Kidney epithelial cell (primary cell): Measurements from ENCODE around the gene CEBPE. TPM values are rescaled to one million over a fixed set of nuclear protein-coding genes. Genes with fewer than 3 reads are reported as not detected.
A peak's percentile ranks its signal among the peaks of the same experiment; 100 is the strongest.

Experiments used
- DNase-seq: peaks from one replicate; pipeline ENCODE4 v3.0.0-alpha.2; 2010; ENCODE audit warnings: low read depth
- H3K27me3 ChIP-seq: 2 replicates; pipeline ENCODE4 v1.6.0; 2011; ENCODE audit warnings: low read length; ENCODE audit not compliant: control insufficient read depth, insufficient read depth
- H3K36me3 ChIP-seq: 2 replicates; pipeline ENCODE4 v1.5.1; 2011; ENCODE audit warnings: low read length; ENCODE audit not compliant: control insufficient read depth, insufficient read depth
- H3K4me3 ChIP-seq: 2 replicates; pipeline ENCODE4 v1.5.1; 2011; ENCODE audit warnings: low read depth, mild to moderate bottlenecking, control low read depth, low read length
- total RNA-seq: library from RNA; depleted of rRNA; stranded (reverse); fragments of >200 nt; gene quantifications from 2 replicates; pipeline ENCODE4 v1.2.3, GENCODE V29; 2015
- TF ChIP-seq, protein P1 (sequence below): IDR thresholded peaks from 2 replicates; pipeline ENCODE4 v1.5.1; 2011; ENCODE audit warnings: mild to moderate bottlenecking, moderate library complexity, low read length, control low read depth, inconsistent platforms; ENCODE audit not compliant: insufficient read depth, poor library complexity, severe bottlenecking

Gene CEBPE
- total RNA-seq, 1 donor from 2014 or later = not detected

DNA sequence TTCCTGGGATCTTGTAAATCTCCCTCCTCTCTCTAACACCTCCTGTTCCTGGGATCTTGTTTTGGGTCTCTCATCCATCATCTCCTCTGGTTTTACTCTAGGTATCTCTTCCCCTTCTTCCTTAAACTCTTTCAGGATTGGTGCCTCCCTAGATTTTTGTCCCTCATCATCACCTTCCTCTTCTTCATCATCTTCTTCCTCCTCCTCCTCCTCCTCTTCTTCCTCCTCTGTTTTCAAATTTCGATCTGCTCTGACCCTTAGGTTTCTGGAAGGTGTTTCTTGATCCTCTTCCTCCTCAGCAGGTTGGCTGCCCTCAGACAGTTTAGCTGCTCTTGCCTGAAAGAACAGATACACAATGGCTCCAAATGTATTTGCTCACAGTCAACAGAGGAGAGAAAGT is 38.6 kb downstream of the CEBPE start:
- no peaks in the 10 kb centered on the region for H3K27me3 ChIP-seq
- H3K36me3 ChIP-seq = peaks cover 8% of the 10 kb centered on the region
- H3K4me3 ChIP-seq = no peak overlapping the region
- no peak for DNase-seq
- TF ChIP-seq, protein P1, sequence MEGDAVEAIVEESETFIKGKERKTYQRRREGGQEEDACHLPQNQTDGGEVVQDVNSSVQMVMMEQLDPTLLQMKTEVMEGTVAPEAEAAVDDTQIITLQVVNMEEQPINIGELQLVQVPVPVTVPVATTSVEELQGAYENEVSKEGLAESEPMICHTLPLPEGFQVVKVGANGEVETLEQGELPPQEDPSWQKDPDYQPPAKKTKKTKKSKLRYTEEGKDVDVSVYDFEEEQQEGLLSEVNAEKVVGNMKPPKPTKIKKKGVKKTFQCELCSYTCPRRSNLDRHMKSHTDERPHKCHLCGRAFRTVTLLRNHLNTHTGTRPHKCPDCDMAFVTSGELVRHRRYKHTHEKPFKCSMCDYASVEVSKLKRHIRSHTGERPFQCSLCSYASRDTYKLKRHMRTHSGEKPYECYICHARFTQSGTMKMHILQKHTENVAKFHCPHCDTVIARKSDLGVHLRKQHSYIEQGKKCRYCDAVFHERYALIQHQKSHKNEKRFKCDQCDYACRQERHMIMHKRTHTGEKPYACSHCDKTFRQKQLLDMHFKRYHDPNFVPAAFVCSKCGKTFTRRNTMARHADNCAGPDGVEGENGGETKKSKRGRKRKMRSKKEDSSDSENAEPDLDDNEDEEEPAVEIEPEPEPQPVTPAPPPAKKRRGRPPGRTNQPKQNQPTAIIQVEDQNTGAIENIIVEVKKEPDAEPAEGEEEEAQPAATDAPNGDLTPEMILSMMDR = no peak

DNA sequence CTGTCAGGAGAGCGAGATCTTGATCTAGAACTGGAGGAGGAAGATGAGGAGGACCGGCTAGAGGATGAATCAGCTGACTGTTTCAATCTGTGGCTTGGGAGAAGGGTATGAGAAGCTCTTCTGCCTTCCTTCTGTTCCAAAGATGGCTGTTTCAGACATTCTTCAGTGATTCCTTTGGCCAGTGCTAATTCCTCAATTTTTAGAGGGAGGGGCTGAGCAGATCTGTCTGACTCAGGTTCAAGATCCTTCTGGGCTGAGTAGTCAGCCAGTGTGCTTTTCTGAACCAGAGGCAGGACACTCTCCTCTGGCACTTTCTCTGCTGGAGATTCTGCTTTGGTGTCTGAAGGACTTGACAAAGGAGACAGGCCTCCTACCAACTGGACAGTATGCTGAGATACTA is 39.3 kb downstream of the CEBPE start:
- no peak for DNase-seq
- peaks cover 9% of the 10 kb centered on the region for H3K36me3 ChIP-seq
- no peaks in the 10 kb centered on the region for H3K27me3 ChIP-seq
- TF ChIP-seq, protein P1 = no peak
- H3K4me3 ChIP-seq = no peak overlapping the region

DNA sequence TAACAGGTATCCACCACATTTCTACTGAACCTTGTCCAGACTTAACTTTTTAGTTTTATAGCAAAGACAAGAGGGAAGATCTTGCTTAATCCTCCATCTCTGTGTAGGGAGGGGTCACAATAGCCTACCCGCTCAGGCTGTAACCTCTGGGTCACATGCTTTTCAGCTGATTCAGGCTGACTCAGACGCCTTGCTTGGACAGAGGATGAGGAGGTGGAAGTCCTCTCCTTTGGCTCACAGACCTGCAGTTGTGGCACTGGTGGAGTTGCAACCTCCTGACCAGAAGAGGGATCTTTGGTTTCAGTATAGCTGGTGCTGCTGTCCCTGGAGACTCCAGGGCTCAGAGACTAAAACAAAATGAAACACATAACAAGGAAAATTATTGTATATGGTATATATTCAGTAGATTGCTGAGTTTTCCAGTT is 40.4 kb downstream of the CEBPE start:
- no peak overlapping the region for H3K4me3 ChIP-seq

DNA sequence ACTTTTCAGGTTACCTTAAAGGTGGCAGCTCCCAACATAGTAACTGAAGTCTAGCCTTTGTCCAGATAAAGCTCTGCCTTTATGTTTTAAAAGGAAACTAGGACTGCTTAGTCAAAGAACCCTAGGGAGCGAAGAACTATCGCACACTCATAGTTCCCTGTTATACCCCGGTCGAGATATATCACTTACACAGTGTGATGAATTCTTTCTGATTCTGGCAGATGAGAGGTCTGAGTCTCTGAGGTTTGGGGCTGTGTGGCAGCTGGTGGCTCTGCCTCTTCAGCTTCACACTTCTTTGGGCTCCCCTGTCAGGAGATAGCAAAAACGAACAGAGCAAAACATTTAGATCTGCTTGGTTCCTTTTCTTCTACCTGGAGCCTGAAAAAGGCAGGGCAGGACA is 41.1 kb downstream of the CEBPE start:
- TF ChIP-seq, protein P1 = no peak
- Histone ChIP-seq H3K4me3 (no peak overlapping the region), H3K36me3 (peaks cover 9% of the 10 kb centered on the region), H3K27me3 (no peaks in the 10 kb centered on the region)
- no peak for DNase-seq

More for the DNA sequence above, 40.4 kb downstream of the CEBPE start:
- peak; percentile 88 for DNase-seq
- TF ChIP-seq, protein P1 = no peak
- Histone ChIP-seq H3K27me3 (no peaks in the 10 kb centered on the region), H3K36me3 (peaks cover 9% of the 10 kb centered on the region)

DNA sequence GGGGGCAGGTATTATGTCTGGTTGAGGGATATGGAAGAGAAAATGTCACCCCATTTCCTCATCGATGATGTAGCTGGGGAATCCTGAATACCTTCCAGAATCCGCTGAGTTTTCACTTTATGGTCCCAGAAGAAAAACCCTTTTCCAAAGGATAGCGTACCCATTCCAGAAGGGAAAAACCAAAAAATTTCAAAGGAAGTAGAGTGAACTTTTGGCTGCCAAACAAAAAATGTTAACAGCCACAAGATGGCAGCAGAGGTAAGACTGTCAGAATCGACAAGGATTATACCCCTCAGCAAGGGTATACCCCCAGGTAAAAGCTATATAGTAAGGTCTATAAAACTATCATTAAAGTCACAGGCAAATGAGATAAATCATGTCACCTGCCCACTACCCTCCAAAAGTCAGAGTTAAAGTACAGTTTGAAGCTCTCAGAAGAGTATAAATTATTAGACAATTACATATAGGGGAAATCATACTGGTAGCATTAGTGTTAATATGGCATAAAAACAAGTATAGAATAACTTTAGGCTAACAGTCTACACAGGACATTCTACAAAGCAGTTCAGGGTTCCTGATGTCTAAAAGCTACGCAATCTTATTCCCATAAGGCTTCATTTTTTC is 42.2 kb downstream of the CEBPE start:
- TF ChIP-seq, protein P1 = peak; percentile 55
- Histone ChIP-seq H3K36me3 (peaks cover 9% of the 10 kb centered on the region), H3K4me3 (no peak overlapping the region), H3K27me3 (no peaks in the 10 kb centered on the region)
- no peak for DNase-seq

GRCh38 chr14:23074906-23075305 is 44.1 kb downstream of the CEBPE start:
- Histone ChIP-seq H3K36me3 (peaks cover 7% of the 10 kb centered on the region), H3K27me3 (no peaks in the 10 kb centered on the region), H3K4me3 (no peak overlapping the region)
- TF ChIP-seq, protein P1 = no peak
- no peak for DNase-seq
